Ascending aorta (tissue), 2 donors: ENCODE data around the gene WNT11. TPM values are rescaled to one million over a fixed set of nuclear protein-coding genes. Genes with fewer than 3 reads are reported as not detected.

Experiments
- DNase-seq, 2 donors: peaks; one replicate each; pipeline ENCODE4 v3.0.0-alpha.2; 2019; ENCODE audit warnings: low spot score in 2 of 2
- H3K27ac ChIP-seq, 2 donors: fragments of 200-600 bp; sonication (generic); one replicate each; pipeline ENCODE4 v1.5.1; 2016 to 2017; ENCODE audit warnings: mild to moderate bottlenecking in 1 of 2
- H3K27me3 ChIP-seq: fragments of 200-600 bp; sonication (generic); one replicate; pipeline ENCODE4 v1.5.1; 2017
- H3K36me3 ChIP-seq, 2 donors: fragments of 200-600 bp; sonication (generic); one replicate each; pipeline ENCODE4 v1.5.1; 2016
- H3K4me1 ChIP-seq, 2 donors: fragments of 200-600 bp; sonication (generic); one replicate each; pipeline ENCODE4 v1.5.1; 2016 to 2017; ENCODE audit warnings: mild to moderate bottlenecking in 1 of 2
- H3K4me3 ChIP-seq, 2 donors: fragments of 200-600 bp; sonication (generic); one replicate each; pipeline ENCODE4 v1.5.1; 2016 to 2017; ENCODE audit warnings: mild to moderate bottlenecking in 1 of 2
- H3K9me3 ChIP-seq, 2 donors: fragments of 200-600 bp; sonication (generic); one replicate each; pipeline ENCODE4 v1.5.1; 2016
- CTCF ChIP-seq, 3 experiments: fragments of 200-600 bp in 2 of 3; fragments of 450-650 bp in 1 of 3; sonication (generic) in 2 of 3; IDR thresholded peaks; one replicate each; pipeline ENCODE4 v1.5.1; 2016 to 2019; ENCODE audit warnings: antibody characterized with exemption in 3 of 3, mild to moderate bottlenecking in 1 of 3, moderate library complexity in 1 of 3
- intact Hi-C: fragments of 100-400 bp; cut with DNase I; formaldehyde crosslinking; loops from one replicate; pipeline ENCODE4 v1.15.1; 2023
- total RNA-seq: library from RNA; depleted of rRNA; stranded (reverse); fragments of >200 nt; gene quantifications from one replicate; pipeline ENCODE4 v1.1.0, GENCODE V29; 2016

WNT11 gene
- total RNA-seq, 1 donor from 2014 or later = 11.7 TPM

- H3K4me1 ChIP-seq = no peaks in the 10 kb centered on the region
- no peak for TF ChIP-seq CTCF (IDR thresholded peaks at IDR 0.05)
- H3K27ac ChIP-seq = no peak overlapping the region
- H3K36me3 ChIP-seq = no peaks in the 10 kb centered on the region
- H3K9me3 ChIP-seq = no peaks in the 10 kb centered on the region
- H3K4me3 ChIP-seq = no peak overlapping the region
- H3K27me3 ChIP-seq = no peaks in the 10 kb centered on the region
- DNase-seq = no peak
- intact Hi-C loops = no loop called here
Observed at GRCh38 chr11:76245720-76246119, 39.4 kb upstream of the WNT11 start.

GRCh38 chr11:76244316-76244851 is 38.1 kb upstream of the WNT11 start:
- Histone ChIP-seq H3K36me3 (no peaks in the 10 kb centered on the region), H3K9me3 (no peaks in the 10 kb centered on the region), H3K4me1 (no peaks in the 10 kb centered on the region), H3K27me3 (no peaks in the 10 kb centered on the region), H3K4me3 (no peak overlapping the region), H3K27ac (no peak overlapping the region)
- no peak for DNase-seq
- TF ChIP-seq CTCF (IDR thresholded peaks at IDR 0.05) = no peak
- intact Hi-C loops = no loop called here

GRCh38 chr11:76243957-76244285 is 37.6 kb upstream of the WNT11 start:
- TF ChIP-seq CTCF (IDR thresholded peaks at IDR 0.05) = no peak
- H3K27ac ChIP-seq = no peak overlapping the region
- no peaks in the 10 kb centered on the region for H3K36me3 ChIP-seq
- no peak overlapping the region for H3K4me3 ChIP-seq
- no peaks in the 10 kb centered on the region for H3K9me3 ChIP-seq
- intact Hi-C loops = no loop called here
- no peak for DNase-seq
- H3K27me3 ChIP-seq = no peaks in the 10 kb centered on the region
- H3K4me1 ChIP-seq = no peaks in the 10 kb centered on the region

- DNase-seq = no peak
Observed at GRCh38 chr11:76243193-76243956, 37.1 kb upstream of the WNT11 start.

GRCh38 chr11:76242004-76242779 is 35.9 kb upstream of the WNT11 start:
- no peaks in the 10 kb centered on the region for H3K27me3 ChIP-seq
- DNase-seq = no peak

More at GRCh38 chr11:76243193-76243956, 37.1 kb upstream of the WNT11 start:
- H3K9me3 ChIP-seq = no peaks in the 10 kb centered on the region
- no peaks in the 10 kb centered on the region for H3K27me3 ChIP-seq
- no peak overlapping the region for H3K4me3 ChIP-seq
- TF ChIP-seq CTCF (IDR thresholded peaks at IDR 0.05) = no peak
- H3K36me3 ChIP-seq = no peaks in the 10 kb centered on the region
- no peak overlapping the region for H3K27ac ChIP-seq
- H3K4me1 ChIP-seq = no peaks in the 10 kb centered on the region
- intact Hi-C loops = no loop called here

More at GRCh38 chr11:76242004-76242779, 35.9 kb upstream of the WNT11 start:
- Histone ChIP-seq H3K36me3 (no peaks in the 10 kb centered on the region), H3K27ac (no peak overlapping the region), H3K4me3 (no peak overlapping the region), H3K9me3 (no peaks in the 10 kb centered on the region), H3K4me1 (no peaks in the 10 kb centered on the region)
- TF ChIP-seq CTCF (IDR thresholded peaks at IDR 0.05) = no peak
- intact Hi-C loops = no loop called here
